PC-3 (cell line): ENCODE results near the gene CAMSAP1.

ENCODE experiments used
- CTCF ChIP-seq: fragments of 300-600 bp; sonication (generic); conservative IDR thresholded peaks from 2 replicates; pipeline ENCODE4 v1.5.1; 2017; ENCODE audit warnings: antibody characterized with exemption, low read depth, mild to moderate bottlenecking, low read length
- EZH2 ChIP-seq: fragments of 300-600 bp; sonication (generic); IDR thresholded peaks from one replicate; pipeline ENCODE4 v1.6.1; 2017; ENCODE audit warnings: antibody characterized with exemption, mild to moderate bottlenecking, low read length; ENCODE audit not compliant: unreplicated experiment
- EZH2phosphoT487 ChIP-seq: fragments of 300-600 bp; sonication (generic); IDR thresholded peaks from 2 replicates; pipeline ENCODE4 v1.6.1; 2018; ENCODE audit warnings: mild to moderate bottlenecking, antibody characterized with exemption, low read length, borderline replicate concordance

- no peak for TF ChIP-seq CTCF
- no peak for TF ChIP-seq EZH2
- TF ChIP-seq EZH2phosphoT487 = no peak
Observed at GRCh38 chr9:135848341-135849047, 58.9 kb downstream of the CAMSAP1 start.
